ENCODE measurements around the gene LGALS9. TPM values are rescaled to one million over a fixed set of nuclear protein-coding genes. Genes with fewer than 3 reads are reported as not detected.
"Not testable (repeated sequence)": the region's sequence is repeated elsewhere in the genome, so short reads cannot be mapped to it uniquely, and the experiment has no call there.

LGALS9 gene
- total RNA-seq, 2 donors from 2014 or later = 1.6 to 2.9 TPM

- Mint-ChIP-seq H3K27ac (no peak overlapping the region), H3K36me3 (ENCODE audit: low read depth) (no peaks in the 10 kb centered on the region), H3K9me3 (no peaks in the 10 kb centered on the region), H3K27me3 (ENCODE audit: insufficient read depth) (no peaks in the 10 kb centered on the region), H3K4me3 (no peak overlapping the region), H3K4me1 (no peaks in the 10 kb centered on the region)
- Histone ChIP-seq H3K4me1 (ENCODE audit: control insufficient read depth, insufficient read depth, low read length) (no peaks in the 10 kb centered on the region), H3K4me3 (ENCODE audit: low read length) (no peak overlapping the region), H3K36me3 (ENCODE audit: control insufficient read depth, insufficient read depth, low read length) (no peaks in the 10 kb centered on the region), H3K9ac (ENCODE audit: extremely low read depth, low read length, poor library complexity, severe bottlenecking) (no peak overlapping the region), H3K9me3 (ENCODE audit: control insufficient read depth, low read length) (no peaks in the 10 kb centered on the region), H3K27me3 (ENCODE audit: control insufficient read depth, insufficient read depth, low read length, poor library complexity, severe bottlenecking) (no peaks in the 10 kb centered on the region), H3K27ac (ENCODE audit: low read depth, low read length) (no peak overlapping the region)
- no peak for DNase-seq
- no peak for TF ChIP-seq CTCF (conservative IDR thresholded peaks at IDR 0.05)
- WGBS, 2 experiments (ENCODE audit: insufficient coverage in 1 of 2, insufficient read length in 1 of 2) = 79 to 86% methylated on average over 2 of the region's 2 CpGs
Measured at GRCh38 chr17:27671591-27671910, 40.6 kb downstream of the LGALS9 start.

GRCh38 chr17:27671977-27672480 is 41.0 kb downstream of the LGALS9 start:
- not testable (repeated sequence) for H3K27ac ChIP-seq (ENCODE audit: low read depth, low read length); H3K27me3 ChIP-seq (ENCODE audit: control insufficient read depth, insufficient read depth, low read length, poor library complexity, severe bottlenecking); H3K4me1 Mint-ChIP-seq; H3K27me3 Mint-ChIP-seq (ENCODE audit: insufficient read depth); H3K36me3 ChIP-seq (ENCODE audit: control insufficient read depth, insufficient read depth, low read length); H3K4me3 ChIP-seq (ENCODE audit: low read length); H3K27ac Mint-ChIP-seq; H3K4me1 ChIP-seq (ENCODE audit: control insufficient read depth, insufficient read depth, low read length); H3K36me3 Mint-ChIP-seq (ENCODE audit: low read depth); H3K9me3 Mint-ChIP-seq; H3K9ac ChIP-seq (ENCODE audit: extremely low read depth, low read length, poor library complexity, severe bottlenecking); H3K9me3 ChIP-seq (ENCODE audit: control insufficient read depth, low read length); H3K4me3 Mint-ChIP-seq
- 83% methylated on average over 6 of the region's 6 CpGs; no CpG with 5 or more reads in 1 of the 2 experiments for WGBS, 2 experiments (ENCODE audit: insufficient coverage in 1 of 2, insufficient read length in 1 of 2)
- peak; percentile 32 for DNase-seq

GRCh38 chr17:27674335-27674734 is 43.3 kb downstream of the LGALS9 start:
- Mint-ChIP-seq H3K4me1 (no peaks in the 10 kb centered on the region), H3K9me3 (no peaks in the 10 kb centered on the region), H3K27me3 (ENCODE audit: insufficient read depth) (no peaks in the 10 kb centered on the region), H3K36me3 (ENCODE audit: low read depth) (no peaks in the 10 kb centered on the region), H3K4me3 (no peak overlapping the region), H3K27ac (no peak overlapping the region)
- Histone ChIP-seq H3K27me3 (ENCODE audit: control insufficient read depth, insufficient read depth, low read length, poor library complexity, severe bottlenecking) (no peaks in the 10 kb centered on the region), H3K4me3 (ENCODE audit: low read length) (no peak overlapping the region), H3K9me3 (ENCODE audit: control insufficient read depth, low read length) (no peaks in the 10 kb centered on the region), H3K36me3 (ENCODE audit: control insufficient read depth, insufficient read depth, low read length) (no peaks in the 10 kb centered on the region), H3K4me1 (ENCODE audit: control insufficient read depth, insufficient read depth, low read length) (no peaks in the 10 kb centered on the region), H3K9ac (ENCODE audit: extremely low read depth, low read length, poor library complexity, severe bottlenecking) (no peak overlapping the region), H3K27ac (ENCODE audit: low read depth, low read length) (no peak overlapping the region)
- 88 to 92% methylated on average over 6 of the region's 6 CpGs for WGBS, 2 experiments (ENCODE audit: insufficient coverage in 1 of 2, insufficient read length in 1 of 2)
- TF ChIP-seq CTCF (conservative IDR thresholded peaks at IDR 0.05) = no peak
- peak; percentile 42 for DNase-seq

GRCh38 chr17:27677191-27677590 is 46.2 kb downstream of the LGALS9 start:
- Mint-ChIP-seq H3K4me1 (no peaks in the 10 kb centered on the region), H3K27me3 (ENCODE audit: insufficient read depth) (no peaks in the 10 kb centered on the region), H3K9me3 (no peaks in the 10 kb centered on the region), H3K36me3 (ENCODE audit: low read depth) (no peaks in the 10 kb centered on the region), H3K4me3 (no peak overlapping the region), H3K27ac (no peak overlapping the region)
- Histone ChIP-seq H3K36me3 (ENCODE audit: control insufficient read depth, insufficient read depth, low read length) (no peaks in the 10 kb centered on the region), H3K27me3 (ENCODE audit: control insufficient read depth, insufficient read depth, low read length, poor library complexity, severe bottlenecking) (no peaks in the 10 kb centered on the region), H3K9me3 (ENCODE audit: control insufficient read depth, low read length) (no peaks in the 10 kb centered on the region), H3K4me1 (ENCODE audit: control insufficient read depth, insufficient read depth, low read length) (no peaks in the 10 kb centered on the region), H3K27ac (ENCODE audit: low read depth, low read length) (no peak overlapping the region), H3K4me3 (ENCODE audit: low read length) (no peak overlapping the region), H3K9ac (ENCODE audit: extremely low read depth, low read length, poor library complexity, severe bottlenecking) (no peak overlapping the region)
- TF ChIP-seq CTCF (conservative IDR thresholded peaks at IDR 0.05) = no peak
- no peak for DNase-seq
- WGBS, 2 experiments (ENCODE audit: insufficient coverage in 1 of 2, insufficient read length in 1 of 2) = 85 to 99% methylated on average over 2 of the region's 2 CpGs

GRCh38 chr17:27686322-27686721 is 55.3 kb downstream of the LGALS9 start:
- 75 to 89% methylated on average over 3 of the region's 3 CpGs for WGBS, 2 experiments (ENCODE audit: insufficient coverage in 1 of 2, insufficient read length in 1 of 2)
- peaks cover 47% of the 10 kb centered on the region for H3K9me3 Mint-ChIP-seq
- H3K27ac Mint-ChIP-seq; H3K27me3 ChIP-seq (ENCODE audit: control insufficient read depth, insufficient read depth, low read length, poor library complexity, severe bottlenecking); H3K9ac ChIP-seq (ENCODE audit: extremely low read depth, low read length, poor library complexity, severe bottlenecking); H3K4me3 Mint-ChIP-seq; H3K27me3 Mint-ChIP-seq (ENCODE audit: insufficient read depth); H3K4me1 Mint-ChIP-seq; H3K4me3 ChIP-seq (ENCODE audit: low read length); DNase-seq; H3K27ac ChIP-seq (ENCODE audit: low read depth, low read length); H3K36me3 ChIP-seq (ENCODE audit: control insufficient read depth, insufficient read depth, low read length); H3K36me3 Mint-ChIP-seq (ENCODE audit: low read depth); H3K4me1 ChIP-seq (ENCODE audit: control insufficient read depth, insufficient read depth, low read length): not testable (repeated sequence)
- H3K9me3 ChIP-seq (ENCODE audit: control insufficient read depth, low read length) = peaks cover 13% of the 10 kb centered on the region

Measured in endodermal cell (in vitro differentiated cells).